K562 (cell line): ENCODE results near the gene PTGIS. TPM values are rescaled to one million over a fixed set of nuclear protein-coding genes. Genes with fewer than 3 reads are reported as not detected.
A peak's percentile ranks its signal among the peaks of the same experiment; 100 is the strongest.

Experiments
- ARID1B ChIP-seq: fragments of 450-650 bp; IDR thresholded peaks from 2 replicates; pipeline ENCODE4 v1.6.1; 2016; ENCODE audit warnings: antibody characterized with exemption, mild to moderate bottlenecking, inconsistent platforms
- BCLAF1 ChIP-seq, 2 experiments: fragments of 450-650 bp in 1 of 2; IDR thresholded peaks; 2 replicates each; pipeline ENCODE4 v1.6.1; 2011 to 2017; ENCODE audit warnings: low read depth in 2 of 2, antibody characterized with exemption in 1 of 2, borderline replicate concordance in 1 of 2, low read length in 1 of 2, mild to moderate bottlenecking in 1 of 2, mixed read lengths in 1 of 2; ENCODE audit not compliant: control insufficient read depth in 1 of 2
- CREM ChIP-seq: IDR thresholded peaks from 2 replicates; pipeline ENCODE4 v1.6.1; 2014; ENCODE audit warnings: antibody characterized with exemption, low read depth
- EGR1 ChIP-seq: fragments of 450-650 bp; conservative IDR thresholded peaks from 2 replicates; pipeline ENCODE4 v1.6.1; 2017; ENCODE audit warnings: mild to moderate bottlenecking
- EP400 ChIP-seq: fragments of 450-650 bp; IDR thresholded peaks from 2 replicates; pipeline ENCODE4 v1.6.1; 2017; ENCODE audit warnings: antibody characterized with exemption, mild to moderate bottlenecking, moderate library complexity
- ETV5 ChIP-seq: sonication (generic); formaldehyde crosslinking; IDR thresholded peaks from 2 replicates; pipeline ENCODE4 v1.4.0; 2020; ENCODE audit warnings: low read depth, mild to moderate bottlenecking, missing genetic modification reagents
- GTF2A2 ChIP-seq: IDR thresholded peaks from 2 replicates; pipeline ENCODE4 v1.6.1; 2016; ENCODE audit warnings: mild to moderate bottlenecking, missing genetic modification characterization, missing compliant biosample characterization
- JUND ChIP-seq, 2 experiments: IDR thresholded peaks; 2 replicates in 1 of 2; 3 replicates in 1 of 2; pipeline ENCODE4 v1.6.1; 2011; ENCODE audit warnings: borderline replicate concordance in 2 of 2, low read depth in 2 of 2, low read length in 2 of 2, improper control_type of control experiment in 1 of 2, missing biosample characterization in 1 of 2, missing genetic modification characterization in 1 of 2, missing genetic modification reagents in 1 of 2
- MYBL2 ChIP-seq, 2 experiments: fragments of 450-650 bp in 1 of 2; sonication (generic) in 1 of 2; formaldehyde crosslinking in 1 of 2; IDR thresholded peaks; 2 replicates each; pipeline versions ENCODE4 v1.6.1 to v1.8.1; 2017 to 2022; ENCODE audit warnings: borderline replicate concordance in 1 of 2, inconsistent platforms in 1 of 2, low read depth in 1 of 2, mild to moderate bottlenecking in 1 of 2, missing genetic modification reagents in 1 of 2, moderate library complexity in 1 of 2
- NCOR1 ChIP-seq: fragments of 450-650 bp; IDR thresholded peaks from 2 replicates; pipeline ENCODE4 v1.6.1; 2016; ENCODE audit warnings: mild to moderate bottlenecking, moderate library complexity
- NFE2L1 ChIP-seq: fragments of 450-650 bp; IDR thresholded peaks from 2 replicates; pipeline ENCODE4 v1.6.1; 2016; ENCODE audit warnings: missing genetic modification characterization, low read depth, mild to moderate bottlenecking, missing compliant biosample characterization, moderate library complexity, borderline replicate concordance
- NRF1 ChIP-seq, 2 experiments: fragments of 450-650 bp; IDR thresholded peaks in 1 of 2; conservative IDR thresholded peaks in 1 of 2; 2 replicates each; pipeline ENCODE4 v1.6.1; 2014; ENCODE audit warnings: mild to moderate bottlenecking in 2 of 2
- SOX6 ChIP-seq: fragments of 450-650 bp; IDR thresholded peaks from 2 replicates; pipeline ENCODE4 v1.6.1; 2014; ENCODE audit warnings: mild to moderate bottlenecking
- STAT5A ChIP-seq: IDR thresholded peaks from 2 replicates; pipeline ENCODE4 v1.6.1; 2012; ENCODE audit warnings: low read length, inconsistent platforms, borderline replicate concordance
- TEAD2 ChIP-seq: fragments of 450-650 bp; IDR thresholded peaks from 2 replicates; pipeline ENCODE4 v1.6.1; 2016; ENCODE audit warnings: missing genetic modification characterization, control low read depth, missing compliant biosample characterization
- TSC22D4 ChIP-seq: fragments of 450-650 bp; IDR thresholded peaks from 2 replicates; pipeline ENCODE4 v1.6.1; 2016; ENCODE audit warnings: missing genetic modification characterization, missing biosample characterization, control low read depth
- ZKSCAN3 ChIP-seq: fragments of 250-450 bp; sonication (Bioruptor Pico); IDR thresholded peaks from 2 replicates; pipeline ENCODE4 v1.4.0; 2020
- ZNF121 ChIP-seq: sonication (generic); formaldehyde crosslinking; conservative IDR thresholded peaks from 2 replicates; pipeline ENCODE4 v1.8.0; 2022; ENCODE audit warnings: missing genetic modification reagents
- ZNF609 ChIP-seq: sonication (generic); formaldehyde crosslinking; IDR thresholded peaks from 2 replicates; pipeline ENCODE4 v1.8.1; 2023; ENCODE audit warnings: missing genetic modification reagents, mild to moderate bottlenecking, borderline replicate concordance
- polyA plus RNA-seq, 8 experiments: library from polyadenylated mRNA; depleted of rRNA in 4 of 8; stranded (reverse) in 5 of 8; unstranded in 3 of 8; fragments of >200 nt; fragmentation: Nextera tagmentation in 2 of 8; fragmentation: Illumina TruSeq in 1 of 8; extraction: Ambion mirVana in 2 of 8; extraction: Trizol in 1 of 8; gene quantifications; 2 replicates each; pipeline versions ENCODE4 v1.2.1 to v1.2.3, GENCODE V29; 2011 to 2014; ENCODE audit warnings: inconsistent platforms in 1 of 8, missing spikeins in 1 of 8
- total RNA-seq, 7 experiments: library from RNA; depleted of rRNA in 6 of 7; stranded (reverse); fragments of >200 nt in 6 of 7; fragmentation: Illumina TruSeq in 2 of 7; extraction: Trizol in 2 of 7; gene quantifications; 2 replicates each; pipeline versions ENCODE4 v1.2.1 to v1.2.3, GENCODE V29; 2011 to 2021; ENCODE audit warnings: low replicate concordance in 1 of 7

PTGIS gene
- total and polyA plus RNA-seq, 9 of the 15 experiments (the other 6 are each of a cell fraction or from before 2014, with no cell fraction given): not detected

DNA sequence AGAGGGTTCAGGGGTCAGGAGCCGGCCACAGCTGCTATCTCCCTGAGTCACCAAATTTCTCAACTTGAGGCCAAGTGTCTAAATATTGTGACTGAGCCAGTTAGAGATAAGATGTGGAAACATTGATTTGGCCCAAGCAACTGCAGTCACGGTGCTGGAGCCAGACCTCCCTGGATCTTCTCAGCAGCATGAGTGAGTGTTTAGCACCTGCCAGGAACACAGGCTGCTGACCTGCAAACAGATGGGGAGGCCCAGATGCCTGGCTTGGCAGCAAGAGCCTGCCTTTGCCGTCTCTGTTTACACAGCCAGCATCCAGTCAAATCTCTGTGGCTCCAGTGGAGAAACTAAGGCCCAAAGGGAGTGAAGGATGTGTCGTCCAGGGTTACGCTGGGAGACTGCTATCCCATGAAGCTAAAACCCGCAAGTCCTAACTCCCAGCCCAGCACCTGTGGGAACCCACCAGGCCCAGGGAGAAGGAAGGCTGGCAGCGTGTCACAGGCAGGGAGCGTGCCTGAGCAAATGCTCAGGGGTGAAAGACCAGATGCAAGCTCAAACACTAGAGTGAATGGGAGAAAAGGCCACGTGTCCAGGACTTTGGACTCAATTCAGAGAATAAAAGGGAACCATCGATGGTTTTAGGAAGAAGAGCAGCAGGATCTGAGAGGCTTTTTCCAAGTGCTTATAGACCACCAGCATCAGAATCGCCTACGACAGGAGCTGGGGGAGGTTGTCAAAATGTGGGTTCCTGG, 15.9 kb upstream of the PTGIS start (continued):
- TF ChIP-seq MYBL2 (IDR thresholded peaks at IDR 0.05; ENCODE audit: low read depth) (no peak), MYBL2 (CRISPR knock-in tag; IDR thresholded peaks at IDR 0.05; ENCODE audit: borderline replicate concordance) (no peak), STAT5A (peak; percentile 39; the same call in 1 of the 2 replicates), TEAD2 (tag) (no peak), SOX6 (peak; percentile 39; the same call in 1 of the 2 replicates), ZKSCAN3 (CRISPR knock-in tag) (no peak), GTF2A2 (no peak), EP400 (no peak), JUND (IDR thresholded peaks at IDR 0.05; ENCODE audit: borderline replicate concordance, low read depth, low read length) (peak; percentile 80), JUND (tag; IDR thresholded peaks at IDR 0.05; ENCODE audit: borderline replicate concordance, low read depth, low read length) (peak; percentile 83; the same call in 2 of the 3 replicates), TSC22D4 (tag) (no peak), NRF1 (conservative IDR thresholded peaks at IDR 0.05 in 1 of 2, IDR thresholded peaks at IDR 0.05 in 1 of 2) (no peak), CREM (peak; percentile 25; the same call in 1 of the 2 replicates), EGR1 (no peak), ETV5 (CRISPR knock-in tag) (no peak), BCLAF1 (IDR thresholded peaks at IDR 0.05; ENCODE audit: borderline replicate concordance in 1 of 2, control insufficient read depth in 1 of 2, low read depth in 2 of 2, low read length in 1 of 2) (no peak), ZNF121 (CRISPR knock-in tag) (no peak), NFE2L1 (tag) (no peak), ARID1B (peak; percentile 79), NCOR1 (peak; percentile 77), ZNF609 (CRISPR knock-in tag) (no peak)
